GM13976 (cell line): ENCODE results near the gene ATXN1.

Source experiments
- DNase-seq: peaks from one replicate; pipeline ENCODE4 v3.0.0; 2012; ENCODE audit warnings: low spot score
- CTCF ChIP-seq: IDR thresholded peaks from 2 replicates; pipeline ENCODE4 v1.5.1; 2012; ENCODE audit warnings: borderline replicate concordance, mild to moderate bottlenecking; ENCODE audit not compliant: insufficient read depth; ENCODE audit errors: extremely low read depth, missing control alignments, control extremely low read depth
- in situ Hi-C: fragments of 300-500 bp; cut with MboI; formaldehyde crosslinking; loops from one replicate; pipeline ENCODE4 v1.12.0; 2022; ENCODE audit warnings: low sequenced_read_pairs, mixed read lengths, inconsistent platforms; ENCODE audit not compliant: unreplicated experiment

The ATXN1 gene

GRCh38 chr6:16766836-16767745 lies 5.8 kb upstream of the ATXN1 start:
- no peak for TF ChIP-seq CTCF
- DNase-seq: no peak
- in situ Hi-C loops: loop anchor here (5.0 to 25.0 kb wide), 2 partner anchors 255 to 435 kb away; no protein-coding TSS in a partner anchor

GRCh38 chr6:16766043-16766536 lies 4.8 kb upstream of the ATXN1 start:
- no peak for TF ChIP-seq CTCF
- DNase-seq: no peak
- in situ Hi-C loops: loop anchor here (5.0 to 25.0 kb wide), 2 partner anchors 254 to 434 kb away; no protein-coding TSS in a partner anchor

GRCh38 chr6:16765235-16765634 lies 4.0 kb upstream of the ATXN1 start:
- no peak for DNase-seq
- TF ChIP-seq CTCF: no peak
- in situ Hi-C loops: loop anchor here (5.0 to 25.0 kb wide), 2 partner anchors 253 to 433 kb away; no protein-coding TSS in a partner anchor

- in situ Hi-C loops: loop anchor here (25.0 kb wide), 1 partner anchor 252 kb away; no protein-coding TSS in a partner anchor
- no peak for TF ChIP-seq CTCF
- DNase-seq: no peak
Observed at GRCh38 chr6:16764188-16764950, 3.1 kb upstream of the ATXN1 start.

- DNase-seq: peak; percentile 68
- TF ChIP-seq CTCF: peak; percentile 71
- in situ Hi-C loops: loop anchor here (25.0 kb wide), 1 partner anchor 251 kb away; no protein-coding TSS in a partner anchor
Observed at GRCh38 chr6:16762550-16763477, 1.6 kb upstream of the ATXN1 start.
